ENCODE measurements around the gene TPGS1.

DNA sequence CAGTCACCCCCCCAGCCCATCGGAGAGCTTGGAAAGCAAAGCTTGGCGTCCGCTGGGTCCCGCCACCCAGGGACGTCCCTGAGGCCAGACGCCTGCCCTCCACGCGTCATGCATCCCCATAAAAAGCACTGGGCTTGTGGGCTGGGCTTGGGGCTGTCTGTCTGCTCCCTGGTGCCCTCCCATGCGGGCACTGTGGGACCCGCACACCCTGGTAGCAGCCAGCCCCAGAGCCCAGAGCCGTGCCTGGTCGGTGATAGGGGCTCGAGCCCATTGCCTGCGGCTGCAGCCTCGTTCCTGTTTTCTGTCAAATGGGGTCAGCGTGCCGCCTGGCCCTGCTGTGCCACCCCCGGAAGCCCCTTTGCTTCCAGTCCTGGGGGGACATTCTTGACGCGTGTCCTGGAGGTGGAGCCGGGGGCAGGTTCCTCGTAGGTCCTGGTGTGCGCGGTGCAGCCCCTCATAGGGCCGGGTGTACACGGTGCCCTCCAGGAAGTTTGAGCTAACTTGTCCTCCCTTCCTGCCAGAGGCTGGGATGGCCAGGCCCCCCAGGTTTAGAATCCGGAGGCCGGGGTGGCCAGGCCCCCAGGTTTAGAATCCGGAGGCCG lies 32.2 kb downstream of the TPGS1 start:
- TF ChIP-seq, protein P1, sequence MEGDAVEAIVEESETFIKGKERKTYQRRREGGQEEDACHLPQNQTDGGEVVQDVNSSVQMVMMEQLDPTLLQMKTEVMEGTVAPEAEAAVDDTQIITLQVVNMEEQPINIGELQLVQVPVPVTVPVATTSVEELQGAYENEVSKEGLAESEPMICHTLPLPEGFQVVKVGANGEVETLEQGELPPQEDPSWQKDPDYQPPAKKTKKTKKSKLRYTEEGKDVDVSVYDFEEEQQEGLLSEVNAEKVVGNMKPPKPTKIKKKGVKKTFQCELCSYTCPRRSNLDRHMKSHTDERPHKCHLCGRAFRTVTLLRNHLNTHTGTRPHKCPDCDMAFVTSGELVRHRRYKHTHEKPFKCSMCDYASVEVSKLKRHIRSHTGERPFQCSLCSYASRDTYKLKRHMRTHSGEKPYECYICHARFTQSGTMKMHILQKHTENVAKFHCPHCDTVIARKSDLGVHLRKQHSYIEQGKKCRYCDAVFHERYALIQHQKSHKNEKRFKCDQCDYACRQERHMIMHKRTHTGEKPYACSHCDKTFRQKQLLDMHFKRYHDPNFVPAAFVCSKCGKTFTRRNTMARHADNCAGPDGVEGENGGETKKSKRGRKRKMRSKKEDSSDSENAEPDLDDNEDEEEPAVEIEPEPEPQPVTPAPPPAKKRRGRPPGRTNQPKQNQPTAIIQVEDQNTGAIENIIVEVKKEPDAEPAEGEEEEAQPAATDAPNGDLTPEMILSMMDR (IDR thresholded peaks at IDR 0.05; ENCODE audit: extremely low read depth in 1 of 2, insufficient read depth in 1 of 2, low read depth in 1 of 2, low read length in 2 of 2) = no peak
- TF ChIP-seq POLR2AphosphoS5 (IDR thresholded peaks at IDR 0.05; ENCODE audit: insufficient read depth, low read depth, low read length) = no peak
- TF ChIP-seq POLR2A (IDR thresholded peaks at IDR 0.05; ENCODE audit: low read depth, low read length) = no peak
- TF ChIP-seq, protein P2, sequence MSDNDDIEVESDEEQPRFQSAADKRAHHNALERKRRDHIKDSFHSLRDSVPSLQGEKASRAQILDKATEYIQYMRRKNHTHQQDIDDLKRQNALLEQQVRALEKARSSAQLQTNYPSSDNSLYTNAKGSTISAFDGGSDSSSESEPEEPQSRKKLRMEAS (IDR thresholded peaks at IDR 0.05; ENCODE audit: insufficient read depth, insufficient read length) = no peak
- TF ChIP-seq EZH2 (IDR thresholded peaks at IDR 0.05; ENCODE audit: borderline replicate concordance, low read depth, low read length, severe bottlenecking) = no peak

All from endothelial cell of umbilical vein (primary cell).